Thyroid gland (tissue), 4 donors: ENCODE data around the gene FGD5.

Source experiments
- POLR2A ChIP-seq, 2 donors: fragments of 450-650 bp; IDR thresholded peaks; one replicate each; pipeline ENCODE4 v1.6.1; 2017; ENCODE audit warnings: antibody characterized with exemption in 2 of 2, mild to moderate bottlenecking in 2 of 2, moderate library complexity in 1 of 2
- TF ChIP-seq, protein P1 (sequence below), 6 experiments: fragments of 200-600 bp in 3 of 6; fragments of 450-650 bp in 3 of 6; sonication (generic) in 3 of 6; IDR thresholded peaks; one replicate each; pipeline ENCODE4 v1.5.1; 2016 to 2019; ENCODE audit warnings: antibody characterized with exemption in 6 of 6, mild to moderate bottlenecking in 2 of 6, inconsistent platforms in 1 of 6, moderate library complexity in 1 of 6

DNA sequence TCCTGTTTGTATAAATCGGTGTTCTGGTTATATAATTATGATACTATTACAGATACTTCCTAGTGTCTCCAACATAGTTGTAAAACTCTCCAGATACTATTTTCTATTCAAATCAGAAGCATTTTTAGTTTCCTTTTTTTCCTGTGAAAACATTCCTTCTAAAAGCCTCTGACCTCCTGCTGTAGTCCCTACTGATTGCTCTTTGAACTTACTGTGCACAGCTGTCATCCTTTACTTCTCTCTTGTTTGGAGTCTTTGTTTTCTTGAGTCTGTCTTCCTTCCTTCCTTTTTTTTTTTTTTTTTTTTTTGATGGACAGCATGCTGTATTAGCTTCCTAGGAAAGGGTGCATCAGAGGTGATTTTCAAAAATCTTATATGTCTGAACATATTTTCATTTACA, 157.6 kb downstream of the FGD5 start:
- TF ChIP-seq POLR2A (IDR thresholded peaks at IDR 0.05), result no peak
- TF ChIP-seq, protein P1, sequence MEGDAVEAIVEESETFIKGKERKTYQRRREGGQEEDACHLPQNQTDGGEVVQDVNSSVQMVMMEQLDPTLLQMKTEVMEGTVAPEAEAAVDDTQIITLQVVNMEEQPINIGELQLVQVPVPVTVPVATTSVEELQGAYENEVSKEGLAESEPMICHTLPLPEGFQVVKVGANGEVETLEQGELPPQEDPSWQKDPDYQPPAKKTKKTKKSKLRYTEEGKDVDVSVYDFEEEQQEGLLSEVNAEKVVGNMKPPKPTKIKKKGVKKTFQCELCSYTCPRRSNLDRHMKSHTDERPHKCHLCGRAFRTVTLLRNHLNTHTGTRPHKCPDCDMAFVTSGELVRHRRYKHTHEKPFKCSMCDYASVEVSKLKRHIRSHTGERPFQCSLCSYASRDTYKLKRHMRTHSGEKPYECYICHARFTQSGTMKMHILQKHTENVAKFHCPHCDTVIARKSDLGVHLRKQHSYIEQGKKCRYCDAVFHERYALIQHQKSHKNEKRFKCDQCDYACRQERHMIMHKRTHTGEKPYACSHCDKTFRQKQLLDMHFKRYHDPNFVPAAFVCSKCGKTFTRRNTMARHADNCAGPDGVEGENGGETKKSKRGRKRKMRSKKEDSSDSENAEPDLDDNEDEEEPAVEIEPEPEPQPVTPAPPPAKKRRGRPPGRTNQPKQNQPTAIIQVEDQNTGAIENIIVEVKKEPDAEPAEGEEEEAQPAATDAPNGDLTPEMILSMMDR (IDR thresholded peaks at IDR 0.05), result no peak
